ENCODE data around the gene HS6ST1. TPM values are rescaled to one million over a fixed set of nuclear protein-coding genes. Genes with fewer than 3 reads are reported as not detected.

The HS6ST1 gene
- total and polyA plus RNA-seq, 2 donors (not counting 3 experiments of a cell fraction or from before 2014, with no cell fraction given): 12.8 to 19.4 TPM

DNA sequence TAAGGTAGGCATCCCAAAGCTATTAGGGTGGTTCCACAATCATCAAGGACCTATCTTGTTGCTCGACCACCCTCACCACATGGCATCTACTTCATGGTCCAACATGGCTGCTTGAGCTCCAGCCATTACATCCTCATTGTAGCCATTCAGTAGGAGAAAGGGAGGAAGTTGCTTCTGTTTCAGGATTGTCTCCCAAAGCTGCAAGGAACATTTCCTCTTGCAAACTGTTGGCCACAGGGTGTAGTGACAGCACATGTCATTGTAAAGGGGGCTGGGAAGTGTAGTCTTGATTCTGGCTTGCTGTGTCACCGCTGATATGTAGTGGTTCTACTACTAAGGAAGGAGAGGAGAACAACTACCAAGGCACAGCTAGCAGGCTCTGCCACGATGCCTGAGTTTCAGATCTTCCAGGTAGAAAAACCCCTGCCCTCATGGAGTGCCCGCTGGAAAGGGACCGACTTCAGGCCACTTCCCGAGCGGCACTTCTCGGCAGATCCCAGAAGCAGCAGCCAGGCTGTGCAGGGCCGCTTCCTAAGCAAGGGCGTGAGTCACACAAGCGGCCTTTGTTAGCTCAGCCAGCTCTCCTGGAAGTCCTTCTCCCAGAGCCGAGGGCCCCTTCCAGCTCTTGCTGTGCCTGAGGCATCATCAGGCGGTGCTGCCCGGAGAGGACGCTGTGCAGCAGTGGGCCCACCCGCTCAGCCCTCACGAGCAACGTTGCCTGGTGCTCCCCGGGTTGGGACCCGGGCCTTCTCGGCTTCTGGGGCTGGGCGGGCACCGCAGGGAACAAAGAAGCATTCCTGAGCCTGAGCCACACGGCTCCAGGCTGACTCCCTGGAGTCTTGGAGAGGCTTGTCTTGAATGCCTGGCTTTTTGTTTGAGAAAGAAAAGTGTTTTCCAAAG is 58.2 kb downstream of the HS6ST1 start:
- H3K9me1 ChIP-seq (replicated peaks; ENCODE audit: control insufficient read depth, extremely low read depth, insufficient read depth, low read length): no peaks in the 10 kb centered on the region
- TF ChIP-seq FOS (IDR thresholded peaks at IDR 0.05; ENCODE audit: borderline replicate concordance, insufficient read depth, low read length): peak; percentile 36
- TF ChIP-seq CTCF (IDR thresholded peaks at IDR 0.05; ENCODE audit: extremely low read depth in 1 of 2, insufficient read depth in 1 of 2, low read depth in 1 of 2, low read length in 2 of 2): no peak
- H3K36me3 ChIP-seq (ENCODE audit: control insufficient read depth in 2 of 2, extremely low read depth in 1 of 2, insufficient read depth in 2 of 2, low read length in 2 of 2): no peaks in the 10 kb centered on the region
- H3K27ac ChIP-seq (ENCODE audit: insufficient read depth, low read depth, low read length): no peak overlapping the region
- DNase-seq (ENCODE audit: low read depth, low spot score) (peak; percentile 59), FAIRE-seq (peak; percentile 78)
- H3K9ac ChIP-seq (replicated peaks; ENCODE audit: extremely low read depth, insufficient read depth, low read length): peak overlapping the region; percentile 54
- no peak overlapping the region for H3K4me3 ChIP-seq (replicated peaks in 1 of 3; ENCODE audit: insufficient read depth in 1 of 3, low read depth in 1 of 3, low read length in 3 of 3)
- H3K27me3 ChIP-seq (ENCODE audit: control insufficient read depth in 2 of 2, insufficient read depth in 2 of 2, low read length in 2 of 2): peaks cover 5 to 8% of the 10 kb centered on the region in 2 experiments
- ChIA-PET CTCF (interaction anchor here (0.6 to 0.8 kb wide), 2 partner anchors 24 to 82 kb away, joined by 3 read pairs; no protein-coding TSS in a partner anchor), POLR2A (no interaction called here)
- no peaks in the 10 kb centered on the region for H4K20me1 ChIP-seq (replicated peaks; ENCODE audit: control insufficient read depth, extremely low read depth, insufficient read depth, low read length)
- H3K79me2 ChIP-seq (ENCODE audit: control insufficient read depth, insufficient read depth, low read length): no peaks in the 10 kb centered on the region
- intact Hi-C loops (cut with micrococcal nuclease) (no loop called here), dilution Hi-C loops (cut with MboI; ENCODE audit: extremely low pct_ligation_motif_present, low sequenced_read_pairs) (no loop called here)
- no peak overlapping the region for H3K4me2 ChIP-seq (ENCODE audit: insufficient read depth, low read length)
- peaks cover 4% of the 10 kb centered on the region for H3K4me1 ChIP-seq (ENCODE audit: control insufficient read depth, extremely low read depth, insufficient read depth, low read length)
- no TSS peak for BruUV-seq (replicated peaks)
- H3K9me3 ChIP-seq (replicated peaks; ENCODE audit: control insufficient read depth, insufficient read depth, low read length): no peaks in the 10 kb centered on the region
- H2AFZ ChIP-seq (ENCODE audit: low read depth, low read length): peak overlapping the region; percentile 80

- Histone ChIP-seq H3K4me3 (replicated peaks in 1 of 3; ENCODE audit: insufficient read depth in 1 of 3, low read depth in 1 of 3, low read length in 3 of 3) (no peak overlapping the region), H4K20me1 (replicated peaks; ENCODE audit: control insufficient read depth, extremely low read depth, insufficient read depth, low read length) (no peaks in the 10 kb centered on the region), H3K9me3 (replicated peaks; ENCODE audit: control insufficient read depth, insufficient read depth, low read length) (no peaks in the 10 kb centered on the region), H2AFZ (ENCODE audit: low read depth, low read length) (no peak overlapping the region), H3K79me2 (ENCODE audit: control insufficient read depth, insufficient read depth, low read length) (no peaks in the 10 kb centered on the region), H3K9me1 (replicated peaks; ENCODE audit: control insufficient read depth, extremely low read depth, insufficient read depth, low read length) (no peaks in the 10 kb centered on the region), H3K27ac (ENCODE audit: insufficient read depth, low read depth, low read length) (no peak overlapping the region), H3K9ac (replicated peaks; ENCODE audit: extremely low read depth, insufficient read depth, low read length) (no peak overlapping the region), H3K4me1 (ENCODE audit: control insufficient read depth, extremely low read depth, insufficient read depth, low read length) (peaks cover 4% of the 10 kb centered on the region), H3K36me3 (ENCODE audit: control insufficient read depth in 2 of 2, extremely low read depth in 1 of 2, insufficient read depth in 2 of 2, low read length in 2 of 2) (no peaks in the 10 kb centered on the region), H3K27me3 (ENCODE audit: control insufficient read depth in 2 of 2, insufficient read depth in 2 of 2, low read length in 2 of 2) (peaks cover 8 to 10% of the 10 kb centered on the region in 2 experiments), H3K4me2 (ENCODE audit: insufficient read depth, low read length) (no peak overlapping the region)
- intact Hi-C loops (cut with micrococcal nuclease) (no loop called here), dilution Hi-C loops (cut with MboI; ENCODE audit: extremely low pct_ligation_motif_present, low sequenced_read_pairs) (no loop called here)
- no peak for TF ChIP-seq CTCF (IDR thresholded peaks at IDR 0.05; ENCODE audit: extremely low read depth in 1 of 2, insufficient read depth in 1 of 2, low read depth in 1 of 2, low read length in 2 of 2)
- TF ChIP-seq GATA2 (IDR thresholded peaks at IDR 0.05; ENCODE audit: insufficient read depth, insufficient read length, low read depth, low read length): no peak
- TF ChIP-seq FOS (IDR thresholded peaks at IDR 0.05; ENCODE audit: borderline replicate concordance, insufficient read depth, low read length): no peak
- TF ChIP-seq POLR2AphosphoS5 (IDR thresholded peaks at IDR 0.05; ENCODE audit: insufficient read depth, low read depth, low read length): no peak
- TF ChIP-seq, protein P1, sequence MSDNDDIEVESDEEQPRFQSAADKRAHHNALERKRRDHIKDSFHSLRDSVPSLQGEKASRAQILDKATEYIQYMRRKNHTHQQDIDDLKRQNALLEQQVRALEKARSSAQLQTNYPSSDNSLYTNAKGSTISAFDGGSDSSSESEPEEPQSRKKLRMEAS (IDR thresholded peaks at IDR 0.05; ENCODE audit: insufficient read depth, insufficient read length): no peak
- no peak for TF ChIP-seq POLR2A (IDR thresholded peaks at IDR 0.05; ENCODE audit: low read depth, low read length)
- TF ChIP-seq JUN (IDR thresholded peaks at IDR 0.05; ENCODE audit: borderline replicate concordance, insufficient read depth, insufficient read length, low read depth): no peak
- no peak for TF ChIP-seq MYC (IDR thresholded peaks at IDR 0.05; ENCODE audit: low read depth, low read length)
- TF ChIP-seq EZH2 (IDR thresholded peaks at IDR 0.05; ENCODE audit: borderline replicate concordance, low read depth, low read length, severe bottlenecking): no peak
- POLR2A ChIA-PET: no interaction called here
- no peak for FAIRE-seq
- BruUV-seq (replicated peaks): no TSS peak
- no peak for DNase-seq (ENCODE audit: low read depth, low spot score)
- CTCF ChIA-PET: no interaction called here
Observed at GRCh38 chr2:128259585-128259984, 59.1 kb downstream of the HS6ST1 start.
